Left renal cortex interstitium (tissue), 4 donors: ENCODE measurements around the gene DENND1A. TPM values are rescaled to one million over a fixed set of nuclear protein-coding genes. Genes with fewer than 3 reads are reported as not detected.
"Not testable (repeated sequence)": the region's sequence is repeated elsewhere in the genome, so short reads cannot be mapped to it uniquely, and the experiment has no call there.

Experiments
- DNase-seq, 4 donors: peaks; one replicate each; pipeline ENCODE4 v3.0.0-alpha.2; 2013; ENCODE audit warnings: low read depth in 4 of 4, low spot score in 2 of 4, missing footprints in 1 of 4
- polyA plus RNA-seq, 4 donors: library from polyadenylated mRNA; unstranded; fragments of 120-200 nt; gene quantifications; one replicate each; pipeline ENCODE4 v1.2.1, GENCODE V29; 2013; ENCODE audit not compliant: insufficient read length in 4 of 4

DENND1A gene
- polyA plus RNA-seq, 4 donors: 19.1 to 24.5 (median 22.8) TPM

DNA sequence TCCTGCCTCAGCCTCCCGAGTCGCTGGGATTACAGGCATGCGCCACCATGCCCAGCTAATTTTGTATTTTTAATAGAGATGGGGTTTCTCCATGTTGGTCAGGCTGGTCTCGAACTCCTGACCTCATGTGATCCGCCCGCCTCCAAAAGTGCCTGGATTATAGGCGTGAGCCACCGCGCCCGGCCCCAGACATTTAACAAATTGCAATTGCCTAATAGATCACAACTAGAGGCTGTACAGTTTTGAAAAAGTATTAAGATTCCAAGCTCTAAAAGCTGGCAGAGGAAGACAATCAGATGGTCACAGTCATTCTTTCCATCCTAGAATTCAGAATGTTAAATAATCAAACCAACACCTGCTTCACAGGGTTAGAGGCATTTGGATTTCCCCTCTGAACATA, 293.1 kb downstream of the DENND1A start:
- DNase-seq: not testable (repeated sequence)

- no peak for DNase-seq
These were observed 298.1 kb downstream of the DENND1A start for GRCh38 chr9:123631862-123632261.

- DNase-seq: no peak
These were observed 299.7 kb downstream of the DENND1A start for GRCh38 chr9:123630233-123630632.

GRCh38 chr9:123629531-123629930, 300.4 kb downstream of the DENND1A start:
- DNase-seq: no peak

- no peak for DNase-seq
These were observed 307.1 kb downstream of the DENND1A start for GRCh38 chr9:123622711-123623241.

- DNase-seq: no peak
These were observed 309.7 kb downstream of the DENND1A start for GRCh38 chr9:123620239-123620638.

DNA sequence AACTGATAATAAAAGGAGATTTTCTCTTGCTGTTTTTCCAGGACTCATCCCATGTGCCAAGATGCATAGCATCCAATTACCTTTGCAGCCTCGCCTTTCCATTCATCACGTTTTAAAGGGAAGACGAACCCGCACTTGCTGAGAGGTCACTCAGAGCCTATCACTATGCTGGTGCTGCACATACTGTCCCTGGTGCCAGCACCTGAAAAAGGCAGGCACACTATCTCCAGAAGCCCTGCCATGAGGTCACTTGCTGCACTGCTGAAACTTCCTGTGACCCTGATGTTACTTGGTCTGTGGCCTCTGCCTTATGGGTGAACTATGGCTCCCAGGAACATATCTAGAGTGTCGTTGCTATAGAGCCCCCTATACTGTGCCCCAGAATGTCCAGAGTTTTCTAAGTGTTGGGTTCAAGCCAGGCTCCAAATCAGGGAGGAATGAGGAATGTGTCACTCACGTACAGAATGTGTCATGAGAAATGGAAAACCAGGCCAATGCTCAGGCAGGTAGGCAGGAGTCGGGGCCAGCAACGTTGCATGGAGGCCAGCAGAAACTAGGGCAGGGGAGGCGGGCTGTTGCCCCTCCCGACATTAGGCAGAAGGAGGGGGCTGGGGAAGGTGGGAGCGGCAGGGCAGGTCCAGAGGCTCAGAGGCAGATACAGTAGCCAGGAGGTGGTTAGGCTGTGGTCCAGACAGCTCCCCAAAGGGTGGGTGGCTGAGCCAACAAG, 311.8 kb downstream of the DENND1A start:
- DNase-seq: no peak

DNA sequence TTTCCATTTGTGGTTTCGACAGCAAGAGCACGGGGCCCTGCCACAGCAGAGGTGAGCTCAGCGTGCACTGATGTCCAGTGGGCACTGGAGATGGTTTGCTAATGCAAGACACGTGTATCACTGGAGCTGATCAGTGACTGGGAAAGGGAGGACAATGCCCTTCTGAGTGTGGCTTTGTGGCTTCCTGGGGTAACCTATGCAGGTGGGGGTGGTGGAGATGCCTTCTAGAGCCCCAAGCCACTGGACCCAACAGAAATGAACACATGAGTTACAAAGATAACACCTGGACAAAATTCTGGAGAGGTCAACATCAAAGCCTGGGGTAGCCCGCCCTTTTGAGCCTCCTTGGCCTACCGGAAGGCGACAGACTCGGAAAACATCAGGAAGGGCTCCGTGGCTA, 312.6 kb downstream of the DENND1A start:
- DNase-seq: no peak

- no peak for DNase-seq
These were observed 313.2 kb downstream of the DENND1A start for GRCh38 chr9:123616707-123617106.

DNA sequence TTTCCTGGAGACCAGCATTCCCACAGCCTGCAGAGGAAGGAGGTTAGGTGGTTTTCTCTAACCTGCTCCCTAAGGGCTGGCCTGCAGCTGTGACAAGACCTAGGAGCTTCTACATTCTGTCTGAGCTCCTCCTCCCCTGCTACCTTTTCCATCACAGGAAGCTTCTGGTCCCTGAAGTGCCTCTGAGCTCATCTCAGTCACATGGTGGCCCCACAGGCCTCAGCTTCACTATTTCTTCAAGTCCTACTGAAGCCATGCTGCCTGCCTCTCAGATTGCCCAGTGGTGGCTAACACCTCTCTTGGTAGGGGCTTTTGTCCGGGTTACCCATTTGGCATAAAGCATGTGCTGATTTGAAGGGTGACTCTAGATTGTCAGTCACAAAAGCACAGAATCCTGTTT, 314.5 kb downstream of the DENND1A start:
- DNase-seq: no peak

DNA sequence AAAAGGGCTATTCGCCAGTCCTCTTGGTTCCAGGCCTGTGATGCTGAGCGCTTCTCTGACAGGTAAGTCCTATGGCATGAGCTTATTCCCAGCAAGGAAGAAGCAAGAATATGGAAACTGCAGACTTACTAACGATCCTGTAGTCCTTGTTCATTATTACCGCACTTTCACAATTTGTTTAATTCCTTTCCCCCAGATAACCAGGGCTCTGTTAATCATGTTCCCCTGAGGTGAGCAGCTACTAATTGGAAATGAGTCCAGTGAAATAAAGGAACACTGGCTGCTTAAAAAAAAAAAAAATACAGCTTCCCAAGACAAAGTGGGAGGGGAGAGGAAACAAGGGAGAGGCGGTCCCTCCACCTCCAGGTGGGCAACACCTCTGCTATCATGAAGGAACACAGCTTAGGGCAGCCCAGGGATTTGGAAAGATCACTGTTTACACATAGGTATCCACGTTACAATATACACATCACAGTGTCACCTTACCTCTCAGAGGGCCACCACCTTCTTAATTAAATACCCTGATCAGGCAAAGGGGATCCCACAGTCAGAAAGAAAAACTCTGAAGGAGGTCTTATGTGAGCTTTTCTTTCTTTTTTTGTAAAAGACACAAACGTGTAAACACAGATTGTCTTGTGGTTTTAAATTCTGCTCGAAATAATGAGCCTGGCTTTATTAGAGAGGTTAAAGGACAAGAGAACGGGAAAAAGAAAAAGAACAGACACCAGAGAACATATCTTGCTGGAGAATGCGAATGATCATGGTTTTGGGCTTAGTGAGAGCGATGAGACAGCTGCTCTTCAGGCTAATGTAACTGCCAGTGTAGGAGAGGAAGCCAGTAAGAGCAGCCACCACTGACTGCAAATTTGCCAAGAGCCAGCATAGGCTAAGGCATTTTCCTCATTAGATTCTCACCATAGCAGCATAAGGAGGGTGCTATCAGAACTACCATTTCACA, 315.3 kb downstream of the DENND1A start:
- no peak for DNase-seq

DNA sequence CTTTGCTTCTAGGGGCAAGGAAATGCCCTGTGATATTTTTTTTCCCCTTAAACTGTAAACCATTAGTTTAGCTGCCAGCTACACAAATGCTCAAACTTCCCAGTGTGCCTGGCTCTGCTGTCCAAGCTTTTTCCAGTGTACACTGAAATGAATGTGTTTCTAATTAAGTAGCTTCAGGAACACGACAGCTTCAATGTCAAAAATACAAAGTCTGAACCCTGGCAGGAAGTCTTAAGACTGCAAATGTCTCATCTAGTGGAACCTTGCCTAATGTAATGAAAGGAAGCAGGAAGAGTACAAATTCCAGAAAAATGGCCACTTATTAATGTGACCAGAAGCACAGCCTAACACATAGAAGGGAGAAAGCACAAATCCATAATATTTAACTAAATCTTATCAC, 318.7 kb downstream of the DENND1A start:
- DNase-seq: no peak

DNA sequence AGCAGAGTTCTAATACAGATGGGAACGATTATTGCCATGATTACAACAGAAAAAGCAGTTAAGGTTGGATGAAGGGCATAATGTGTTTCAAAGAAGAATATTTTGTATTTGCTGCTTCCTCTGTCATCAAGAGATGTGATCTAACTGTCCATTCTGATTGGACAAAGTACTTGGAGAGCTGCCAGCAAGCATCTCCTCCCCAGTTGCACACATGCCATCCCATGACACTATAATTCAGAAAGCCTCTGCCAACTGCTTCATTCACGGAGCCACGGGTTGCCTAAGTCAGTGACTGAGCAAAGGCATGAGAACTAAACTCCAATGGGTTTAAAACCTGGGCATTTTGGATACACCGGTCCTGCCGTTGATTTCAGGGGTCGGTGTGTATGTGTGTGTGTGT, 320.1 kb downstream of the DENND1A start:
- no peak for DNase-seq

DNA sequence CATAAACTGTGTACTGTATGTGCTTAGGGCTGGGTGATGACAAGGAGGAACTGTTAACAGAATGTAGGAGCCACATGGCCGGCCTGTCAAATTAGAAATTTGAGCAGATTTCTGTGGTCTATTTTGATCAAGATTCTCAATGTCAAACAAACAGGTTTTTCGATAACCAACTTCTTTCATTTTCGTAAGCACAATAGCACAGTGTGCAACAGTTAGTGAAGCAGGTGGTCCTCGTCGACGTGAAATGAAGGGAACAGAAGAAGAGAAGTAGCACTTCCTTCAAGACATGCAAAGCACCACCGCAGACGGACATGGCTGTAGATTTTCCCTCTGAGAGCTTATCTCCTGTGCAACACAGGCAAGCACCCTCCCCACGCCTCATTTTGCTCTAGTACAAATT, 321.8 kb downstream of the DENND1A start:
- DNase-seq: no peak

- DNase-seq: no peak
These were observed 322.4 kb downstream of the DENND1A start for GRCh38 chr9:123607479-123607878.

DNA sequence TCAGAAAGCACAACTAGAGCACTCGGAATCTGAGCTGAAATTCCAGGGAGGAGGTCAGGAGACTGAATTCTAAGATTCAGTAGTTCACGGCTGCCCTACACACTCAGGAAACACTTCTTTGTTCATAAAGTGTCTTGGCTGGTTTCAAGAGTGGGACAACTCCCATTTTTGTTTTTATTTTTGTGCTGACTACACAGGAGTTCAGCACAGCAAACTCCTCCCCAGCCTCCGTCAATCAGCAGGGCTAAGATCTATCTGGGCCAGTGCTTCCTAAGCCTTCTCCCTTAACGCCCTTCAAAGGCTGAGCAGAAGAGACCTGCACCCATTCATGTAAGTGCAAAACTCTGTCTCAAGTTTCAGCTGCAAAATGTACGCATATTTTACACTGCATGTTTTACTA, 323.8 kb downstream of the DENND1A start:
- DNase-seq: no peak

DNA sequence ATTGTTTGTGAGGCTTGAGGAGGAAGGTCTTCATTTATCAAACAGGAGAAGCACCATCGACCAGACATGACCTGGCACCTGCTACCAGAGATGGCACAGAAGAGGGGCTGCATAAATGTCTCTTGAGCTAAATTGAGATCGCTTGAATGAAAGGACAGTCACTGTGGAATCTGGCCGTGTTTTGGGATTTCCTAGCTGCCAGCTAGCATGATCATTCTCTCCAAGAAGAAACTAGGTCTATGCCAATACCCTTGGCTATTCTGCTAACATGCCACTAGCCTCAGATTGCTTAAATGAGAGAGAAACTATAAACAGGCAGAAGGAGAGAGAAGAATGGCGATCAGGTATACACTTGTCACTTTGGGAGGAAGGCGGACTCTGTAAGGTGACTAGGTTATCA, 324.6 kb downstream of the DENND1A start:
- DNase-seq: no peak

- no peak for DNase-seq
These were observed 325.1 kb downstream of the DENND1A start for GRCh38 chr9:123604861-123605260.

DNA sequence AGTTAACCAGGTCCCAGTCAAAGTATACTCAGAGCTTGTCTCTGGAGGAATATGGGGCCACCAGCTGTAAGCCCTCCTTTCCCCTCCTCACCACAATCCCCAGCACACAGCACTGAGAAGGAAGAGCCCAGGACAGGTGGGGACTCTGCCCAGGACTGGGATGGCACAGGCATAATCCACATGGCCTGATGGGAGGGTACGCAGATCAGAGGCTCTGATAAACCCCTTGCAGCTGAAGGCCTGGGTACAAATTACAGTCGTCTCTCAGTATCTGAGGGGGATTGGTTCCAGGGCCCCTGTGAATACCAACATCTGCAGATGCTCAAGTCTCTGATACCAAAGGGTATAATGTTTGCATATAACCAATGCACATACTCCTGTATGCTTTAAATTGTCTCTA, 328.1 kb downstream of the DENND1A start:
- DNase-seq: no peak

DNA sequence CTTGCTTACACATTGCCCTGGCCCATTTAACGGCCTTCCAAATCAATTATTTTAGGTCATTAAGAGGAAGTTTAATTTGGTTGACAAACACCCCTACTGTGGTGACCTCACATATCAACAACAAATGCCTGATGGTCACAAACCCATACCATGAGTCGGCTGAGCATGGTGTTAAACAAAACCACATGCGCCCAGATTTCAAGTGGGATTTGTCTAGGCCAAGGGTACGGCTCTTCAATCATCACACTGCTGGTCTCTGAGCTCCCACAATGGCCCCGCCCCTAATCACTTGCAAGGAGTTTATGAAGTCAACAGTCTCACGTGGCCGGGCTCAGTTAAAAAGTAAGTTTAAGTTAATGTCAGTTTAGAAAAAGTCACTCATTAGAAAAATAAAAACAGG, 330.1 kb downstream of the DENND1A start:
- no peak for DNase-seq

DNA sequence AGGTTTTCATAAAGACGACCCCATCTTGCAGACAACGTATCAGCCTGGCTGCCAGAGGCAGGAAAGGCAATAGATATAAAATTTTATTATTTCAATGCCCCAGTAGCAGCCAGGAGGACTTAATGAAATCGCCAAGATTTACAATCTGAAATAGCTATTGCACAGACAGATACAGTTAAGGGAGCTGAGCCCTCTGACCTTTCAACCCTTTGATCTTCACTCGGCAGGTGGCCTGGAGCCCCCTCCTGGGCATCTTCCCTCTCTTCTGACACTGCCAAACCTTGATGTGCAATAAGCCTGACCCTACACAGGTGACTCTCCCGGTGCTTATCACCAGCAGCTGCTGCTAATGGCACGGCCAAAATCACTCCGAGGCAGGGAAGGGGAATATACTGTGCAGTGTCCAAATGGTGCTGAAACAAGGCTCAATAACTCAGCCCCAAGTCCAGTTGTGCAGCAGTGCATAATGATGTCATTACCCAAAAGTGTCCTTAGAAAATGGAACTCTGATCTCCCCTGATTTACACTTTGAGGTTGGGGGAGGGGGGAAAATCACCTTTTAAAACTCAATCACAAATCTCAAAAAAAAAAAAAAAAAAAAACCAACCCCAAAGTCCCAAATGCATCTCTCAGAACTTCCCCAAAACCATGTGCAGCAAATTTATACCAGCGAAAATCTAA, 331.9 kb downstream of the DENND1A start:
- DNase-seq: no peak
